Measurements from ENCODE around the gene JMJD1C.
A peak's percentile ranks its signal among the peaks of the same experiment; 100 is the strongest.
"Not testable (repeated sequence)": the region's sequence is repeated elsewhere in the genome, so short reads cannot be mapped to it uniquely, and the experiment has no call there.

The JMJD1C gene

DNA sequence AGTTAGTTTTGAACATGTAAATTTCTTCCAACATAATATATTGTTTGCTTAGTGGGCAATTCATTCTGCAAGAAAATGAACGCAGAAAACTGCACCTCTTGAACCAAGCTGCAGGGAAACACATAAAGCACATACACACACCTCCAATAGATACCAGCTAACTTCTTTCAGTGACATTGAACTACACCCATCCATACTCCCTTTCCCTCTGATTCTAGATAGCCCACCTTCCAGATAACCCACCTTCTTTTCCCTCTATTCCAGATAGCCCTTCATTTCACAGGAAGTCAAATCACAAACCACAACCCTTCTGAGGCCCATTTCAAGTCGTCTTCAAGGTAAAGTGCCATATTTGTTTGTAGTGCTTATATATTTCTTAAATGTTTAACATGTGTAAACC lies 304.2 kb downstream of the JMJD1C start:
- TF ChIP-seq, protein P1, sequence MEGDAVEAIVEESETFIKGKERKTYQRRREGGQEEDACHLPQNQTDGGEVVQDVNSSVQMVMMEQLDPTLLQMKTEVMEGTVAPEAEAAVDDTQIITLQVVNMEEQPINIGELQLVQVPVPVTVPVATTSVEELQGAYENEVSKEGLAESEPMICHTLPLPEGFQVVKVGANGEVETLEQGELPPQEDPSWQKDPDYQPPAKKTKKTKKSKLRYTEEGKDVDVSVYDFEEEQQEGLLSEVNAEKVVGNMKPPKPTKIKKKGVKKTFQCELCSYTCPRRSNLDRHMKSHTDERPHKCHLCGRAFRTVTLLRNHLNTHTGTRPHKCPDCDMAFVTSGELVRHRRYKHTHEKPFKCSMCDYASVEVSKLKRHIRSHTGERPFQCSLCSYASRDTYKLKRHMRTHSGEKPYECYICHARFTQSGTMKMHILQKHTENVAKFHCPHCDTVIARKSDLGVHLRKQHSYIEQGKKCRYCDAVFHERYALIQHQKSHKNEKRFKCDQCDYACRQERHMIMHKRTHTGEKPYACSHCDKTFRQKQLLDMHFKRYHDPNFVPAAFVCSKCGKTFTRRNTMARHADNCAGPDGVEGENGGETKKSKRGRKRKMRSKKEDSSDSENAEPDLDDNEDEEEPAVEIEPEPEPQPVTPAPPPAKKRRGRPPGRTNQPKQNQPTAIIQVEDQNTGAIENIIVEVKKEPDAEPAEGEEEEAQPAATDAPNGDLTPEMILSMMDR (conservative IDR thresholded peaks at IDR 0.05), result no peak
- no peak for TF ChIP-seq ZFX (IDR thresholded peaks at IDR 0.05)
- H3K27ac ChIP-seq, result no peak overlapping the region

DNA sequence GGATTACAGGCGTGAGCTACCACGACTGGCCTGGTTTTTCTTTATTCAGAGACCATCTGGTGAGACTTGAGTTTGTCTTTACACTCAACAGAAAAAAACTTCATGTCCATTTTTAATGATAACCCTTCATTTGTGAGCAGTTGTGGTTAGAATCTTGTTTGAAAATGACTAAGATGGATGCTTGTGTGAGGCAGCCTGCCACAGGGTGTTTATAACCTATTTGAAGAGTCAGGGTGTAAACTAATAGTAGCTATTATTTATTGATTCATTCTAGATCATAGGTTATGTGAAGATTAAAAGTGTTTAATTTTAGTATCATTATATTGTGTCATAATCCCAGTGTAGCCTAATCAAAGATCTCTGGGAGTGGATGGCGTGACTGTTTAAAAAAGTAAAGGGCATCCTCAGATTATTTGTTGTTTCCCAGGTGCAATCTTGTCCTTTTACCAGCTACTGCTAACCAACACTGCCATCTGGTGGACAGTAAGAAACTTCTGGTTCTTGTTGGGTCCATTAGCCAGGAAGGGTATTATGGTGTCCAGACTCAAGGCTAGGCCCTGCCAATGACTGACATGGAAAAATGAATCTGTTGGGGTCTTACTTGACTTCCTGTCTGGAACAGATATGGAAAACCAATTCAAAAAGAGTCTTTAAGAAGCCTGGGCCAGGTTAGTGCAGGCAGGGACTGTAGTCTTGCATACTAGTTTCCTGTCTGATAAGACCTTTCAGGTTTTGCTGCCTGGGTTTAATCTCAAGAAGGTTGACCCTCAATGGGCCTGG lies 307.7 kb downstream of the JMJD1C start:
- no peak overlapping the region for H3K27ac ChIP-seq
- TF ChIP-seq, protein P1 (conservative IDR thresholded peaks at IDR 0.05), result peak; percentile 89
- TF ChIP-seq ZFX (IDR thresholded peaks at IDR 0.05), result no peak

DNA sequence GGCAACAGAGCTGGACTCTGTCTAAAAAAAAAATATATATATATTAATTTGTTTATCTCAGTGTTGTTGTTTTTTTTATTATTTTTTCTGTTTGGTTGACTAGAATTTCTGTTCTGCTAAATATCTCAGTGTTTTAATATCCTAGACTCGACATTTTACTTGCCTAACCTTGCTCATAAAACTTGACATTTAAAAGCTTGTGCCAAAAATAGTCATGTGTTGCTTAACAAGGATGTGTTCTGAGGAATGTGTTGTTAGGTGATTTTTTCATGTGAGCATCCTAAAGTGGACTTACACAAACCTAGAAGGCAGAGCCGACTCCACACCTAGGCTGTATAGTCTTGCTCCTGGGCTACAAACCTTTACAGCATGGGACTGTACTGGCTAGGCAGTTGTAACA lies 309.5 kb downstream of the JMJD1C start:
- H3K27ac ChIP-seq, result no peak overlapping the region
- no peak for TF ChIP-seq ZFX (IDR thresholded peaks at IDR 0.05)
- TF ChIP-seq, protein P1 (conservative IDR thresholded peaks at IDR 0.05), result no peak

DNA sequence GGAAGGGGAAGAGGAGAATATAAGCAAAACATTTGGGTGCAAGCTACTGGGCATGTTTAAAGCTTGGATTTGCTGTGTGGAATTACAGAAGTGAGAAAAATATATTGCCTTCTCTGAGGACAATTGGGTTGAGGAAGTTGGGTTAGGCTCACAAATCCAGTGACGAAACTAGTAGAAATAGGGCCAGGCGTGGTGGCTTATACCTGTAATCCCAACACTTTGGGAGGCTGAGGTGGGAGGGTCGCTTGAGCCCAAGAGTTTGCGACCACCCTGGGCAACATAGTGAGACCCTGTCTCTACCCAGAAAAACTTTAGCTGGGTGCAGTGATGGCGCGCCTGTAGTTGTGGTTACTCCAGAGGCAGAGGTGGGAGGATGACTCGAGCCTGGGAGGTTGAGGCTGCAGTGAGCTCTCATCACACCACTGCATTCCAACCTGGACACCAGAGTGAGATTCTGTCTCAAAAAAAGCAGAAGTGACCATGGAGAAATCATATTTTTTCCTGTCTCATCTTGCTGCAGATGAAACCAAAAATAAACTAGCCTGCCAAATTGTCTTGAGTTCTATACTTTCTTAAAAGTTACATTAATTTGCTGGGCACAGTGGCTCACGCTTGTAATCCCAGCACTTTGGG lies 310.3 kb downstream of the JMJD1C start:
- no peak overlapping the region for H3K27ac ChIP-seq
- TF ChIP-seq, protein P1 (conservative IDR thresholded peaks at IDR 0.05), result no peak
- no peak for TF ChIP-seq ZFX (IDR thresholded peaks at IDR 0.05)

DNA sequence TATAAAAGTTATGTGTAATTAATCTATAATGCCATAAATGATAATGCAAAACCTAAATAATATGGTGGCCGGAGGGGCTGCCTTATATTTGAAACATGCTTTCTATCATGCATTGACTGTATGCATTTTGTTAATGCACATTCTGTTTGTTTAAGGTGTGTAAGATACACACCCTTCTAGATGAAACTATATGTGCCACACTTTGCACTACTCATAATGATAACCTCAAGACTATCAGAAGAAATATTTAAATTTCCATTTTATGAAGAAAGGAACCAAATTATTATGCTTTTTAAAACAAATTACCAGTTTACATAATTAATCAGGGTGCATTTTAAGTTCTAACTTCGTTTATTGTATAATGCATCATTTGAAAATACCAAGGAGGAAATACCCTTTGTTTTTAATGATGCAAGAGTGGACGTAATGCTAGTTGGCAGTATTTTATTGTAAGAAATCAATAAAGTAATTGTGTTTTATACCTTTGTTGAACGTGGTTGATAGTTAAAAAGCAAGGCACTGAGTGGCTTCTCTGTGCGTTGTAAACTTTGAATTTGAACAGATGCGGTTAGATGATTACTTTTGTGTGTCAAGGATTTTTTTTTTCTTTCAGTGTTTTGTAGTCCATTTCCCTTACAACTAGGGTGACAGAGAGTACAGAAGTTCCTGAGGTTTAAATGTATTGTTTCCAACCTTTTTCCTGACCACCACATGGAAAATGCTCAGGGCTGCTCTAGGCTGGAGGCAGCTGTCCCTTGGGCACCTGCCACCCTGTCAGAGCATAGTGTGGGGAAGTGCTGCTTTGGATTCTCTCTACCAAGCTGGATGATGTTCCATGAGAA lies 311.0 kb downstream of the JMJD1C start:
- TF ChIP-seq, protein P1 (conservative IDR thresholded peaks at IDR 0.05), result no peak
- TF ChIP-seq ZFX (IDR thresholded peaks at IDR 0.05), result no peak
- H3K27ac ChIP-seq, result no peak overlapping the region

DNA sequence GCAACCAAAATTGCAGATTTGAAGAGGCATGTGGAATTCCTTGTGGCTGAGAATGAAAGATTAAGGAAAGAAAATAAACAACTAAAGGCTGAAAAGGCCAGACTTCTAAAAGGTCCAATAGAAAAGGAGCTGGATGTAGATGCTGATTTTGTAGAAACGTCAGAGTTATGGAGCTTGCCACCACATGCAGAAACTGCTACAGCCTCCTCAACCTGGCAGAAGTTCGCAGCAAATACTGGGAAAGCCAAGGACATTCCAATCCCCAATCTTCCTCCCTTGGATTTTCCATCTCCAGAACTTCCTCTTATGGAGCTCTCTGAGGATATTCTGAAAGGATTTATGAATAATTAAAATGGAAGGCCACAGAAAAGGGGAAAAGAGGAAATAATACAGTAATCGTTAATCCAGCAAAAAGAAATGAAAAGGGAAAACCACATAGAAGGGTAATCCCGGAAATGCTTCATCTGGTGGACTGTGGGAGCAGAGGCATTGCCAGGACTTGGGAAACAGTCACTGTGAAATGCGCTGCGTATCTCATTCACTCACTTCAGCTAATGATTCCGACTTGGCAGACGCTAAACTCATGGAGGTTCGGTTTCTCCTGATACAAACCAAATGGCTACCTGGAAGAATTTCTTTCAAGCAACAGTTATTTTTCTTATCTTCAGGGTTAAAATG lies 311.8 kb downstream of the JMJD1C start:
- H3K27ac ChIP-seq, result not testable (repeated sequence)

DNA sequence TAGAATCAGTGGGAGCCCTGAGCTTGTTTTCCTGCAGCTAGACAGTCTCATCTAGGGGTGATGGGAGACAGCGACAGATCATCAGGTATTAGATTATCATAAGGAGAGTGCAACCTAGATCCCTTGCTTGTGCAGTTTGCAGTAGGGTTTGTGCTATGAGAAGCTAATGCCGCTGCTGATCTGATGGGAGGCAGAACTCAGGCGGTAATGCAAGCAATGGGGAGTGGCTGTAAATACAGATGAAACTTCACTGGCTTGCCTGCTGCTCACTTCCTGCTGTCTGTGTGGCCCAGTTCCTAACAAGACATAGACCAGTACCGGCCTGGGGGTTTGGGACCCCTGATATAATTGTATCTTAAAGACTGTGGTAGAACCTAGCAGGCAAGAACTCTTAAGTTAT lies 315.0 kb downstream of the JMJD1C start:
- H3K27ac ChIP-seq, result no peak overlapping the region
- TF ChIP-seq, protein P1 (conservative IDR thresholded peaks at IDR 0.05), result no peak
- no peak for TF ChIP-seq ZFX (IDR thresholded peaks at IDR 0.05)

All from C4-2B (cell line).